Smooth muscle cell (in vitro differentiated cells): ENCODE measurements around the gene RBM45. TPM values are rescaled to one million over a fixed set of nuclear protein-coding genes. Genes with fewer than 3 reads are reported as not detected.
"Not testable (repeated sequence)": the region's sequence is repeated elsewhere in the genome, so short reads cannot be mapped to it uniquely, and the experiment has no call there.

ENCODE experiments used
- DNase-seq: peaks from one replicate; lab custom pipeline; 2025; ENCODE audit not compliant: unreplicated experiment; lab: John Stamatoyannopoulos, UW
- H2AFZ ChIP-seq: fragments of 200-600 bp; sonication (generic); 2 replicates; pipeline ENCODE4 v1.6.0; 2016; ENCODE audit warnings: antibody characterized with exemption, low read depth, mild to moderate bottlenecking
- H3F3A ChIP-seq: fragments of 200-600 bp; sonication (generic); 2 replicates; pipeline ENCODE4 v1.6.0; 2017; ENCODE audit warnings: antibody characterized with exemption, low read depth
- H3K27ac ChIP-seq: fragments of 200-600 bp; sonication (generic); 2 replicates; pipeline ENCODE4 v1.5.1; 2016; ENCODE audit warnings: low read depth, mild to moderate bottlenecking
- H3K27me3 ChIP-seq: fragments of 200-600 bp; sonication (generic); 2 replicates; pipeline ENCODE4 v1.6.1; 2016; ENCODE audit warnings: low read depth, mild to moderate bottlenecking
- H3K36me3 ChIP-seq: fragments of 200-600 bp; sonication (generic); 2 replicates; pipeline ENCODE4 v1.5.1; 2016; ENCODE audit warnings: low read depth
- H3K4me1 ChIP-seq: fragments of 200-600 bp; sonication (generic); 2 replicates; pipeline ENCODE4 v1.5.1; 2016; ENCODE audit warnings: low read depth
- H3K4me2 ChIP-seq: fragments of 200-600 bp; sonication (generic); 2 replicates; pipeline ENCODE4 v1.6.0; 2016; ENCODE audit warnings: mild to moderate bottlenecking
- H3K4me3 ChIP-seq: fragments of 200-600 bp; sonication (generic); 2 replicates; pipeline ENCODE4 v1.5.1; 2016; ENCODE audit warnings: mild to moderate bottlenecking
- H3K79me2 ChIP-seq: fragments of 200-600 bp; sonication (generic); 2 replicates; pipeline ENCODE4 v1.6.0; 2016; ENCODE audit warnings: low read depth, mild to moderate bottlenecking
- H3K9ac ChIP-seq: fragments of 200-600 bp; sonication (generic); 2 replicates; pipeline ENCODE4 v1.6.0; 2016; ENCODE audit warnings: low read depth
- H3K9me3 ChIP-seq: fragments of 200-600 bp; sonication (generic); replicated peaks from 2 replicates; pipeline ENCODE4 v1.5.1; 2016; ENCODE audit warnings: low read depth
- H4K20me1 ChIP-seq: fragments of 200-600 bp; sonication (generic); 2 replicates; pipeline ENCODE4 v1.6.0; 2016; ENCODE audit warnings: low read depth
- WGBS: methylation state at CpG from one replicate; pipeline ENCODE4 v1.1.7; 2016; ENCODE audit warnings: low lambda C conversion rate; 5-methylcytosine and 5-hydroxymethylcytosine counted together
- polyA plus RNA-seq: library from polyadenylated mRNA; unstranded; fragments of >200 nt; fragmentation: Nextera tagmentation; extraction: Ambion mirVana; gene quantifications from 2 replicates; pipeline ENCODE4 v1.2.1, GENCODE V29; 2016
- total RNA-seq: library from RNA; depleted of rRNA; stranded (reverse); fragments of >200 nt; gene quantifications from 2 replicates; pipeline ENCODE4 v1.2.3, GENCODE V29; 2014
- TF ChIP-seq, protein P1 (sequence below): fragments of 200-600 bp; sonication (generic); IDR thresholded peaks from 2 replicates; pipeline ENCODE4 v1.5.1; 2017; ENCODE audit warnings: borderline replicate concordance, mild to moderate bottlenecking, antibody characterized with exemption; ENCODE audit not compliant: insufficient read depth, poor library complexity, severe bottlenecking

RBM45 gene
- total and polyA plus RNA-seq, 2 experiments from 2014 or later = 10.2 to 12.5 TPM

DNA sequence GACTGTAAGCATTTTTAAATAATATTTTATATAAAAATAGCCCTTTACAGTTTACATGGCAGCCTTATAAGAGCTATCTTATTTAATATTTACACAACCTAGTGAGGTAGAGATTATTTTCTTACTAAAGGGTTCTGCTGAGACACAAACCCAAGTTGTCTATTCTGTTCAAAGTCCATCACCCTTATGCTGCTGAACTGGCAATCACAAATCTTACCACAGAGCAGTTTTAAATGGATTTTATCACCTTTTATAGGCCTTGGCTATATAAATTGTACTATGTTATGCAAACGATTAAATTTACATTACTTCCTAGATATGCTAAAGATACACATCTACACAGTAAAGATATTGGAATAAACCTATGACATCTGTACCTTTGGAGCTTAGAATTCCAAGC lies 40.7 kb downstream of the RBM45 start:
- WGBS = 79% methylated on average over 1 of the region's 1 CpG
- no peak overlapping the region for H3K9ac ChIP-seq
- TF ChIP-seq, protein P1, sequence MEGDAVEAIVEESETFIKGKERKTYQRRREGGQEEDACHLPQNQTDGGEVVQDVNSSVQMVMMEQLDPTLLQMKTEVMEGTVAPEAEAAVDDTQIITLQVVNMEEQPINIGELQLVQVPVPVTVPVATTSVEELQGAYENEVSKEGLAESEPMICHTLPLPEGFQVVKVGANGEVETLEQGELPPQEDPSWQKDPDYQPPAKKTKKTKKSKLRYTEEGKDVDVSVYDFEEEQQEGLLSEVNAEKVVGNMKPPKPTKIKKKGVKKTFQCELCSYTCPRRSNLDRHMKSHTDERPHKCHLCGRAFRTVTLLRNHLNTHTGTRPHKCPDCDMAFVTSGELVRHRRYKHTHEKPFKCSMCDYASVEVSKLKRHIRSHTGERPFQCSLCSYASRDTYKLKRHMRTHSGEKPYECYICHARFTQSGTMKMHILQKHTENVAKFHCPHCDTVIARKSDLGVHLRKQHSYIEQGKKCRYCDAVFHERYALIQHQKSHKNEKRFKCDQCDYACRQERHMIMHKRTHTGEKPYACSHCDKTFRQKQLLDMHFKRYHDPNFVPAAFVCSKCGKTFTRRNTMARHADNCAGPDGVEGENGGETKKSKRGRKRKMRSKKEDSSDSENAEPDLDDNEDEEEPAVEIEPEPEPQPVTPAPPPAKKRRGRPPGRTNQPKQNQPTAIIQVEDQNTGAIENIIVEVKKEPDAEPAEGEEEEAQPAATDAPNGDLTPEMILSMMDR = no peak
- H3K4me1 ChIP-seq = no peaks in the 10 kb centered on the region
- DNase-seq = no peak
- no peak overlapping the region for H3K27ac ChIP-seq
- H3K4me2 ChIP-seq = no peak overlapping the region
- no peak overlapping the region for H2AFZ ChIP-seq
- H3K36me3 ChIP-seq = no peaks in the 10 kb centered on the region
- no peaks in the 10 kb centered on the region for H4K20me1 ChIP-seq
- H3K9me3 ChIP-seq = no peaks in the 10 kb centered on the region
- H3K79me2 ChIP-seq = no peaks in the 10 kb centered on the region
- H3K27me3 ChIP-seq = no peaks in the 10 kb centered on the region
- H3F3A ChIP-seq = no peaks in the 10 kb centered on the region
- H3K4me3 ChIP-seq = no peak overlapping the region

DNA sequence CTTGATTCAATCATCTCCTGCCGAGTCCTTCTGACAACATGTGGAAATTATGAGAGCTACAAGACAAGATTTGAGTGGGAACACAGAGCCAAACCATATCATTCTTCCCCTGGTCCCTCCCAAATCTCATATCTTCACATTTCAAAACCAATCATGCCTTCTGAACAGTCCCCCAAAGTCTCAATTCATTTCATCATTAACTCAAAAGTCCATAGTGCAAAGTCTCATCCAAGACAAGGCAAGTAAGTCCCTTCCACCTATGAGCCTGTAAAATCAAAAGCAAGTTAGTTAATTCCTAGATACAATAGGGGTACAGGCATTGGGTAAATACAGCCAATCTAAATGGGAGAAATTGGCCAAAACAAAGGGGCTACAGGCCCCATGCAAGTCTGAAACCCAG lies 41.6 kb downstream of the RBM45 start:
- not testable (repeated sequence) for H3K27ac ChIP-seq, H3K4me1 ChIP-seq, H4K20me1 ChIP-seq, H3K9me3 ChIP-seq, H3K9ac ChIP-seq, H3F3A ChIP-seq, H3K27me3 ChIP-seq, H3K4me3 ChIP-seq, H3K4me2 ChIP-seq, H3K79me2 ChIP-seq, H3K36me3 ChIP-seq, H2AFZ ChIP-seq, DNase-seq
- WGBS = 89% methylated on average over 1 of the region's 1 CpG

DNA sequence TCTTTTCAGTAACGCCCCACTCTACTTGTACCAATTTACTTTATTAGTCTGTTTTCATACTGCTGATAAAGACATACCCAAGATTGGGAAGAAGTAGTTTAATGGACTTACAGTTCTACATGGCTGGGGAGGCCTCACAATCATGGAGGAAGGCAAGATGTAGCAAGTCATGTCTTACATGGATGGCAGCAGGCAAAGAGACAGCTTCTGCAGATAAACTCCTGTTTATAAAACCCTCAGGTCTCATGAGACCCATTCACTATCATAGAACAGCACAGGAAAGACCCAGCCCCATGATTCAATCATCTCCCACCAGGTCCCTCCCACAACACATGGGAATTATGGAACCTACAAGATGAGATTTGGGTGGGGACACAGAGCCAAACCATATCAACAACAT lies 43.3 kb downstream of the RBM45 start:
- H3K4me3 ChIP-seq = no peak overlapping the region
- no peaks in the 10 kb centered on the region for H3K36me3 ChIP-seq
- no peak for DNase-seq
- H3K4me1 ChIP-seq = no peaks in the 10 kb centered on the region
- TF ChIP-seq, protein P1 = no peak
- H3K4me2 ChIP-seq = no peak overlapping the region
- H3K27ac ChIP-seq = no peak overlapping the region
- H3K79me2 ChIP-seq = no peaks in the 10 kb centered on the region
- no peak overlapping the region for H2AFZ ChIP-seq
- H3K9me3 ChIP-seq = no peaks in the 10 kb centered on the region
- no peaks in the 10 kb centered on the region for H3F3A ChIP-seq
- no peaks in the 10 kb centered on the region for H3K27me3 ChIP-seq
- no peaks in the 10 kb centered on the region for H4K20me1 ChIP-seq
- WGBS = 90% methylated on average over 1 of the region's 1 CpG
- no peak overlapping the region for H3K9ac ChIP-seq

DNA sequence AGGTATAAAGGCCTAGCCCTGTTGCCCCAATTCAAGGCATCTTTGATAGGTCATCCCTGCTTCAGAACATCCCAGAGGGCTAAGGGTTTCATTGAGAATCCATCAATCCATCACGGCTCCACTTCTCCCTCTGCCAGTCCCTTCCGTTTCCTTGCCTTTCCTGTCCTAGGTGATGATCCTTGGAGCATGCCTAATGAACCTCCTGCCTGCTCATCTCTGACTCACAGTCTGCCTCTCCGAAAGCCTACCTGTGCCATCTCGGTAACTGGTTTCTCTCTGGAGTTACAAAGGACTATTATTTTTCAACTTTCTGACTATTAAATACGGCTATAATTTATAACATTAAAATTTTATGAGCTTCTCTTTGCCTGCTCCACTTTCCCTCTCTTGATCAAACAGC lies 45.3 kb downstream of the RBM45 start:
- H3K4me1 ChIP-seq = no peaks in the 10 kb centered on the region
- TF ChIP-seq, protein P1 = no peak

More for the DNA sequence above, 45.3 kb downstream of the RBM45 start:
- Histone ChIP-seq H3K4me2 (no peak overlapping the region), H3K36me3 (no peaks in the 10 kb centered on the region), H3K27me3 (no peaks in the 10 kb centered on the region), H4K20me1 (no peaks in the 10 kb centered on the region), H2AFZ (no peak overlapping the region), H3F3A (no peaks in the 10 kb centered on the region), H3K4me3 (no peak overlapping the region), H3K9ac (no peak overlapping the region), H3K79me2 (no peaks in the 10 kb centered on the region), H3K27ac (no peak overlapping the region), H3K9me3 (no peaks in the 10 kb centered on the region)
- DNase-seq = no peak
- 88% methylated on average over 5 of the region's 5 CpGs for WGBS
